Rectal smooth muscle tissue (tissue), 1 donor: Measurements from ENCODE around the gene ORC1.

Experiments
- H3K27ac ChIP-seq: one replicate; pipeline ENCODE4 v1.7.0; 2013; ENCODE audit warnings: low read depth, low read length, inconsistent platforms
- H3K27me3 ChIP-seq: one replicate; pipeline ENCODE4 v1.7.0; 2013; ENCODE audit warnings: low read length; ENCODE audit not compliant: control insufficient read depth, insufficient read depth
- H3K36me3 ChIP-seq: one replicate; pipeline ENCODE4 v1.7.0; 2013; ENCODE audit warnings: low read length; ENCODE audit not compliant: control insufficient read depth, insufficient read depth
- H3K4me1 ChIP-seq: one replicate; pipeline ENCODE4 v1.7.0; 2013; ENCODE audit warnings: low read length; ENCODE audit not compliant: control insufficient read depth, insufficient read depth
- H3K4me3 ChIP-seq: one replicate; pipeline ENCODE4 v1.7.0; 2013; ENCODE audit warnings: low read length
- H3K9ac ChIP-seq: one replicate; pipeline ENCODE4 v1.7.0; 2013; ENCODE audit warnings: low read length

The ORC1 gene

GRCh38 chr1:52355847-52356505 lies 48.2 kb downstream of the ORC1 start:
- Histone ChIP-seq H3K27me3 (no peaks in the 10 kb centered on the region), H3K36me3 (peaks cover 80% of the 10 kb centered on the region), H3K9ac (no peak overlapping the region), H3K4me3 (no peak overlapping the region), H3K27ac (no peak overlapping the region), H3K4me1 (no peaks in the 10 kb centered on the region)

- Histone ChIP-seq H3K27me3 (no peaks in the 10 kb centered on the region), H3K27ac (no peak overlapping the region), H3K4me1 (no peaks in the 10 kb centered on the region), H3K36me3 (peaks cover 75% of the 10 kb centered on the region), H3K4me3 (no peak overlapping the region), H3K9ac (no peak overlapping the region)
Measured at GRCh38 chr1:52355436-52355835, 48.8 kb downstream of the ORC1 start.

GRCh38 chr1:52352690-52353089 lies 51.5 kb downstream of the ORC1 start:
- Histone ChIP-seq H3K9ac (no peak overlapping the region), H3K4me1 (no peaks in the 10 kb centered on the region), H3K36me3 (peaks cover 48% of the 10 kb centered on the region), H3K27me3 (no peaks in the 10 kb centered on the region), H3K4me3 (no peak overlapping the region), H3K27ac (no peak overlapping the region)

GRCh38 chr1:52348704-52349300 lies 55.4 kb downstream of the ORC1 start:
- H3K9ac ChIP-seq = no peak overlapping the region

GRCh38 chr1:52346653-52347052 lies 57.6 kb downstream of the ORC1 start:
- Histone ChIP-seq H3K4me3 (no peak overlapping the region), H3K4me1 (no peaks in the 10 kb centered on the region), H3K36me3 (peaks cover 4% of the 10 kb centered on the region), H3K27ac (no peak overlapping the region), H3K27me3 (no peaks in the 10 kb centered on the region), H3K9ac (no peak overlapping the region)

More at GRCh38 chr1:52348704-52349300, 55.4 kb downstream of the ORC1 start:
- Histone ChIP-seq H3K4me1 (no peaks in the 10 kb centered on the region), H3K27me3 (no peaks in the 10 kb centered on the region), H3K4me3 (no peak overlapping the region), H3K36me3 (peaks cover 10% of the 10 kb centered on the region), H3K27ac (no peak overlapping the region)

DNA sequence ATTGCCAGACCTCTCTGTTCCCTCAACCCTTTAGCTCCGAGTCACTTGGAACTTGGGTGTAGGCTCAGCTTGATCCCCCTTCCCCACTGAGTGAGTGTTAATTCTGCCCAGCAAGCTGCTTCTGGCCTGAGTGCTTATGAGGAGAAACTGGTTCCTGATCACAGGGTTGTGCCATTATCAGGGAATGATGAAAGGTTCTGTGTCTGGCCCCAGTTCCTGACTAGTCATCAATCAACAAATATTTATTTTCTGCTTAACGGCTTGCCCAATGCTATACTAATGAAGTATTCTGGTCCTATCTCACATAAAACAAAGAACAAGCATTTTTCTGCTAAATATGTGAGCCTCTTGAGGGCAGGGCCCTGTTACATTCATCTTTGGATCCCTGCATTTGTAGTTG lies 59.0 kb downstream of the ORC1 start:
- Histone ChIP-seq H3K27me3 (no peaks in the 10 kb centered on the region), H3K27ac (no peak overlapping the region), H3K9ac (no peak overlapping the region), H3K4me1 (no peaks in the 10 kb centered on the region), H3K36me3 (peaks cover 5% of the 10 kb centered on the region), H3K4me3 (no peak overlapping the region)

GRCh38 chr1:52343979-52344378 lies 60.2 kb downstream of the ORC1 start:
- Histone ChIP-seq H3K36me3 (peaks cover 5% of the 10 kb centered on the region), H3K4me3 (no peak overlapping the region), H3K27me3 (no peaks in the 10 kb centered on the region), H3K4me1 (no peaks in the 10 kb centered on the region), H3K27ac (no peak overlapping the region), H3K9ac (no peak overlapping the region)

- H3K4me1 ChIP-seq = no peaks in the 10 kb centered on the region
- peaks cover 5% of the 10 kb centered on the region for H3K36me3 ChIP-seq
- H3K9ac ChIP-seq = no peak overlapping the region
- no peaks in the 10 kb centered on the region for H3K27me3 ChIP-seq
- H3K4me3 ChIP-seq = no peak overlapping the region
- no peak overlapping the region for H3K27ac ChIP-seq
Measured at GRCh38 chr1:52341655-52342260, 62.5 kb downstream of the ORC1 start.

DNA sequence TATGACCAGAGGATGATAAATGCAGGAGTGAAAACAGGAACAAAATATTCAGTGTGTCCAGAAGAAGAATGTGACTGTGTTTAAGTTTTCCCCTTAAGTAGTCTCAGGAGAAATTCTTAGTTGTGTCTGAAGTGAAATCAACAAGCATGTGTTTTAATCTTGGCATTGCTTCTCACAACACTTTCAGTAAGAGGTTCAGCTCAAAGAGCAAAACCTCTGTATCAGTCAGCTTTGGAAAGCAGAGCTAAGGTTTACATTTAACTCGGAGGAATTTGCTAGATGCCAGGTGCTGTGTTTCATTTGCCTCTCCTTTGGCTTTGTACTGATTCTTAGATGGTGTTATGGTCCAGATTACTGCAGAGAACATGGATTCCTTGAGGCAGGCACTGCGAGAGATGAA lies 66.8 kb downstream of the ORC1 start:
- no peak overlapping the region for H3K9ac ChIP-seq
- H3K36me3 ChIP-seq = peaks cover 5% of the 10 kb centered on the region
- no peaks in the 10 kb centered on the region for H3K27me3 ChIP-seq
- no peaks in the 10 kb centered on the region for H3K4me1 ChIP-seq
- no peak overlapping the region for H3K4me3 ChIP-seq
- no peak overlapping the region for H3K27ac ChIP-seq

GRCh38 chr1:52334906-52335528 lies 69.2 kb downstream of the ORC1 start:
- Histone ChIP-seq H3K36me3 (no peaks in the 10 kb centered on the region), H3K4me1 (no peaks in the 10 kb centered on the region), H3K27me3 (no peaks in the 10 kb centered on the region), H3K27ac (no peak overlapping the region), H3K4me3 (no peak overlapping the region), H3K9ac (no peak overlapping the region)

GRCh38 chr1:52332411-52332810 lies 71.8 kb downstream of the ORC1 start:
- Histone ChIP-seq H3K9ac (no peak overlapping the region), H3K27ac (no peak overlapping the region), H3K27me3 (no peaks in the 10 kb centered on the region), H3K36me3 (no peaks in the 10 kb centered on the region), H3K4me1 (no peaks in the 10 kb centered on the region), H3K4me3 (no peak overlapping the region)

GRCh38 chr1:52328615-52329014 lies 75.6 kb downstream of the ORC1 start:
- H3K9ac ChIP-seq = no peak overlapping the region
- no peaks in the 10 kb centered on the region for H3K4me1 ChIP-seq
- no peak overlapping the region for H3K4me3 ChIP-seq
- no peaks in the 10 kb centered on the region for H3K27me3 ChIP-seq
- H3K36me3 ChIP-seq = no peaks in the 10 kb centered on the region
- no peak overlapping the region for H3K27ac ChIP-seq
